HTERT RPE-1 (cell line): Measurements from ENCODE around the gene ELMOD2.
"Not testable (repeated sequence)": the region's sequence is repeated elsewhere in the genome, so short reads cannot be mapped to it uniquely, and the experiment has no call there.

Source experiments
- in situ Hi-C: fragments of 300-500 bp; cut with MboI; formaldehyde crosslinking; loops from 4 replicates; pipeline ENCODE4 v1.14.3; 2020; ENCODE audit warnings: low sequenced_read_pairs

ELMOD2 gene, protein sequence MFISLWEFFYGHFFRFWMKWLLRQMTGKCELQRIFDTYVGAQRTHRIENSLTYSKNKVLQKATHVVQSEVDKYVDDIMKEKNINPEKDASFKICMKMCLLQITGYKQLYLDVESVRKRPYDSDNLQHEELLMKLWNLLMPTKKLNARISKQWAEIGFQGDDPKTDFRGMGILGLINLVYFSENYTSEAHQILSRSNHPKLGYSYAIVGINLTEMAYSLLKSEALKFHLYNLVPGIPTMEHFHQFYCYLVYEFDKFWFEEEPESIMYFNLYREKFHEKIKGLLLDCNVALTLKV

DNA sequence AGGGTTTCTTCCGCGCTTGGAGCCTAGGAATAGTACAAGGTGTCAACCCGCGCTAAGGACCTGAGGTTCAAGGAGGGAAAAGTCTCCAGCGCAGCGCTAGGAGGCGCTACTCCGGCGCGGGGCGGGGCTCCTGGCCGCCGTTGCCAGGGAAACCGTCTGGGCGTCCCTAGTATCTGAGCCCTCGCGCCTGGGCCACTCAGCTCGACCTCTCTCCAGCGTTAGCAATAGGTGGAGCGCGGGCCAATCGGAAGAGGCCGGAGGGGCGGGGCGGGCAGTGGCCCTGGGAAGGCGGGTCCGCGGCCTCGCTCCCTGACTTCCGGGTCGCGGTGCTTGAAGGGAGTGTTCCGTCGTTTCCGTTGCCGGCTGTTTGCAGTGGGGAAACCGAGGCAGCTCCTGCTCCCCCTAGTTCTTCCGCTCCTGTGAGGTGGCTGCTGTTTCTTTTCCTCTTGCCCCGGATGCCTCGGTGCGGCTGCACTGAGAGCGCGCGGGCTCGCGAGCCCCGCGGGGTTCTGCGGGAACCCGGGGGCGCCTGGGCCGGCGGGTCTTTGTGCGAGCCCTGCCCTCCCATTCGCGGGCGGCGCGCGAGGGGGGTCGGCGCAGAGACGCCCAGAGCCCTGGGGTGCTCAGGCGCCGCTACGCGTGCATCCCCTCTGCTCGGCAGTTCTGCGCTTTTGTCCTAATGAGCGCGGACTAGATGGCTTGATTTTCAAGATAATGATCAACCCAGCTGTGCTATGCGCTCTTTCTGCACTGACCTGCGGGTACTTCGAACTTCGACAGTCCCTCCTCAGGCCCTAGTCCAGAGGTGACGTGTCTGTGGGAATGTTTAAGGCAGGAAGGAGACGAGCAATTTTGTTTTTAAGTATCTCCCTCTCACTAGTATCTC, at the start of gene ELMOD2:
Gene ELMOD2, plus strand, starts transcription at position 312 of the 886 bp plus-strand sequence. CDS start 1,261 bp downstream, outside the sequence.
- in situ Hi-C loops, result no loop called here

DNA sequence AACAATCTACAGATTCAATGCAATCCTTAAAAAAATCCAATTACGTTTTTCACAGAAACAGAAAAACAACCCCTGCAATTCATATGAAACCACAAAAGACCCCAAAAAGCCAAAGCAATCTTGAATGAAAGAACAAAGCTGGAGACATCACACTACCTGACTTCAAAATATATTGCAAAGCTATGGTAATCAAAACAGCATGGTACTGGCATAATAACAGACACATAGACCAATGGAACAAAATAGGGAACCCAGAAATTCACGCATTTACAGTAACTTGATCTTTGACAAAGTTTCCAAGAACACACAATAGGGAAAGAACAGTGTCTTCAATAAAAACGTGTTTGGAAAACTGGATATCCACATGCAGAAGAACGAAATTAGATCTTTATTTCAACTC, 40.5 kb upstream of the ELMOD2 start:
- in situ Hi-C loops, result no loop called here

DNA sequence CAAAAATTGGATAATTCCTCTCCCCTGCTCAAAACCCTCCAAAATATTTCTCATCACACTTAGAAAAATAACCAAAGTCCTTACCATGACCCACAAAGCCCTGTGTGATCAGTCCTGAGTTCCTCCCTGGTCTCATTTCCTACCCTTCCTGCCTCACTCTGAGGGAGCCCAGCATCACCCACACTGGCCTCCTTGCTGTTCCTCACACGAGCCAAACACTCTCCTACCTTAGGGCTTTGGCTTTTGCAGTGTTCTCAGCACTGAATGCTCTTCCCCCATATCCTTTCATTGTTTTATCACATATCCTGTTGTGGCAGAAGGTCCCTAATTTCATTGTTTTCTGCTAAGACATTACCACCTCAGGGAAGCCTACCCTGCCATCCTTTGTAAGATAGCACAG, 38.0 kb upstream of the ELMOD2 start:
- in situ Hi-C loops, result no loop called here

DNA sequence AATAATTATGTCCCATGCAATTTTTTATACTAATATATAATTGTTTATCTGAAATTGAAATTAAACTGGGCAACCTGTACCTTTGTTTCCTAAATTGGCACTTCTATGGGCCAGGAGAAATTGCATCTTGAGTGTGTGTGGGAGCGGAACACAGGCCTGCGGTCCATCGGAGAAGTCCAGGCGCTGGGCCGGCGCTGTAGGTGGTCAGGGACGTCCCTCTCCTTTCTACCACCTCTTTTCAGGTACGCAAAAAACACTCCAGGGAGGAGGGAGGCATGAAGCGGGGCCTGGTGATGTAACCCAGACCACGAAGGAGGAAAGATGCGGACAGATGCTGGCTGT, 26.6 kb upstream of the ELMOD2 start:
- in situ Hi-C loops, result no loop called here

DNA sequence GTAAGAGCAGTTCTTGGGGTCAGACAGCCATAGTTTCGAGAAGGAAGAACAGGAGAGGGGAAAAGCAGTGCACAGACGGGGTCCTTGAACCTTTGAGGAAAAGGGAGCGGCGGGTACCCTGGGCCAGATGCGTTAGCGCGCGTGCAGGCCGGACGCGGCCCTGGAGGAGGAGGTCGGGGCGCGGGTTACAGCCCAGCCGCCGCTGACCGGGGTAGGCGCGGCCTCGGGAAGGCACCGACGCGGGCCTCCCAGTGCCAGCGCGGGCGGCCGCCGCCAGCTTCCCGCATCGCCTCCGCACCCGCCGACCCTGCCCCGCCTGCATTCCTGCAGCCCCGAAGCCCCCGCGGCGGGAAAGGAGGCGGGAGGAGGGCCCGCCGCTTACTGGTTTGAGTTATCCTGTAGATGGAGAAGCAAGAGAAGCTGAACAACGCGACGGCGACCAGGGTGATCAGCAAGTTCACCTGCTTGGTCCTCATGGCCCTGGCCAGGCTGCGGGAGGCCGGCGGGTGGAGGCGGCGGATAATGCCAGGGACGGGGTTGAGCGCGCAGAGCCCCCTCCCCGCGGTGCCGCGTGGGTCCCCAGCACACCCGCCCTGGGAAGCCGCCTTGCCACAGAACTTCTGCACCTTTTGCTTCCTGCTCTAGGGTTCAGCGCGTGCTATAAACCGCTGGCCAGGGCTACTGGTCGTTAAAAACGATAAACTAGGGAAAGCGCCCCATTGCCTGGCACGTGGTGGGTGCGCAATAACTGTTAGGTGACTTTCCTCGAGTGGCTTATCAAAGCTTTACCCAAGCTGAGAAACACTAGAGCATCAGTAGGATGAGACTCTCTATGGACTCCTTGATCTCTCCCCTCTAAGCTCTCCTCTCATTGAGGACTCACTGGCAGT, 26.0 kb upstream of the ELMOD2 start, which contains the start of gene MGAT4D:
Gene MGAT4D, minus strand, starts transcription at position 547 of the 890 bp plus-strand sequence. Its CDS starts 71 bp downstream, at position 476.
- in situ Hi-C loops, result no loop called here

DNA sequence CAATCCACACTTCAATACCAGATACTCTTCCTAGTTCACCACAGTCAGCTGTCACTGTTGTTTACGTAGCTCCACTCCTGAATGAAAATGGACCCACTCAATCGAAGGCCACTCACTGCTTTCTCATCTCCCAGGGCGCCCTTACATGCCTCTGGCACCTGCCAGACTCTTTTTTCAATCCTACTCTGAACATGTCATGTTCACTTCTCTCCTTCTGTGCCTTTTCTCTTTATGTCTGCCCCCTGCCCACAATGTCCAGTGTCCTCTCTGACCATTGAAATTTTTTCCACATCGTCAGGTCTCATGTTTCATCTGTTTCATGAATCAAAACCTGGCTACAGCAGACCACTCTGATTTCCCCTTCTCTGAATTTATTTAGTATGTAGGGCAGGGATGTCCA, 24.6 kb upstream of the ELMOD2 start:
- in situ Hi-C loops, result no loop called here

DNA sequence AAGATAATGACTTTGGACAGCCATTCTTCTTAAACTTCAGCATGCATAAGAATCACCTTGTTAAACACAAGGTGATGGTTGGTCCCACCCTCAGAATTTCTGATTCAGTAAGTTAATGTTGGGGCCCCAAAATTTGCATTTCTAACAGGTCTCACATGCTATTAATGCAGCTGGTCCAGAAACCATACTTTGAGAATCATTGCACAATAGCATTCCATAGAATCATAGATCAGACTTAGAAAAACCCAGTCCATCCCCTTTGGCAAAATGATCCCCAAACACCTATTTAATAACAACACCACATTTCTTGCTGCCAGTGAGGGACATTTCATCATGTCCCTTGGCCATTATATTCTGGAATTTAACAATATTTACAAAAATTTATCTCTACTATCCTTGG, 19.7 kb upstream of the ELMOD2 start:
- in situ Hi-C loops, result no loop called here

DNA sequence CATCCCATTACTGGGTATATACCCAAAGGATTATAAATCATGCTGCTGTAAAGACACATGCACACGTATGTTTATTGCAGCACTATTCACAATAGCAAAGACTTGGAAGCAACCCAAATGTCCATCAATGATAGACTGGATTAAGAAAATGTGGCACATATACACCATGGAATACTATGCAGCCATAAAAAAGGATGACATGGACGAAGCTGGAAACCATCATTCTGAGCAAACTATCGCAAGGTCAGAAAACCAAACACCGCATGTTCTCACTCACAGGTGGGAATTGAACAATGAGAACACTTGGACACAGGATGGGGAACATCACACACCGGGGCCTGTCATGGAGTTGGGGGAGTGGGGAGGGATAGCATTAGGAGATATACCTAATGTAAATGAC, 10.2 kb upstream of the ELMOD2 start:
- in situ Hi-C loops, result not testable (repeated sequence)

DNA sequence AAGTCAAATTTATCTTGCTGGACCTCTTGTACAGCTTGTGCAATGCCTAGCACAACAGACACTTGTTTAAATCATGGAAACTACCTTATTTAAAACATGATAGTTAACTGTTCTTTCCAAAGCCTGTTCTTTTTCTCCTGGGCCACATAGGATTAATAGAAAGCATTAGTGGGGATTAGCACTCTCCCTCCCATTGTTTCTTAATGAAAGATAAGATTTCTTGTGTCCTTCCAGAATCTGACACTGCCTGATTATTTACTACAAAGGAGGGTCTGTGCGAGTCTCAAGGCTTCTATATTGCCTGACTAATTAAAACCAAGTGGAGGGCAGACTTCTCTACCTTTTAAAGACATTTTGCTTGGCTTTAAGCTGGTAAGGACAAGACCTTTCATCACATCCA, 8.5 kb upstream of the ELMOD2 start:
- in situ Hi-C loops, result no loop called here

DNA sequence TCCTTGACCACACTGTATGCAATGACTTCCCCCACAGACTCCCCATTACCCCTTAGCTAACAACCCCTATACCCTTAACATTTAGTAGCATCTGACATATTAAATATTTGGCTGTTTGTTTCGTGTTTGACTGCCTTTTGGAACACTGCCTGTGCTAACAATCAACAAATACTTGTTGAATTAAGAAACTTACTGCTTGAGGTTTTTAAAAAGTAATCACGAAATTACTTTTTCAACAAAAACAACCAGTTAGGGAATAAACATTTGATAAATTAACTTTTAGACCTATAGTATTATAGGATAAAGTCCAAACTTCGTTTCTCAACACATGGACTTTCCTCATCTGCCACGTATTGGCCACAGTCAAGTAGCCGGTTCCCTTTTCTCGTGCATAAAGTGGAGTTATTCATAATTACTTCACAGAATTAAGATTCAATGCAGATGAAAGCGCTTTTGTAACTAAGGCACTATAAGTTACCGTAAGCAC, 555 bp upstream of the ELMOD2 start:
- in situ Hi-C loops, result no loop called here

DNA sequence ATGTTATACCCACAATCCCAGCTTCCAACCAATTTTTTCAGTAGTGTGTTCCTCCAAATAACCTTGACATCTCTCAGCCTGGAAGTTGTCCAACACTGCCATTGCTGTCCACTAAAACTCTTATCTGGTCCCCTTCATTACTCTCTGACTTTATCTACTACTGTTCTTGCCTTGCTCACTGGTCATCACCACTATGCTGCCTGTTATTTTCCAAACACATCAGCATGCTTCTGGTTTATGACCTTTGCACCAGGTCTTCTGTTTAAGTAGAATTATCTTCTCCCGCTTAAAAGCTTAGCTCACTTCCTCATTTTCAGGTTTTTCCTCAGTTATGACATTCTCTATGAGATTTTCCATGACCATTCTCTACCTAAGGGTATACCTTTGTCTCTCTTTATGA, 5.5 kb downstream of the ELMOD2 start:
- in situ Hi-C loops, result no loop called here

DNA sequence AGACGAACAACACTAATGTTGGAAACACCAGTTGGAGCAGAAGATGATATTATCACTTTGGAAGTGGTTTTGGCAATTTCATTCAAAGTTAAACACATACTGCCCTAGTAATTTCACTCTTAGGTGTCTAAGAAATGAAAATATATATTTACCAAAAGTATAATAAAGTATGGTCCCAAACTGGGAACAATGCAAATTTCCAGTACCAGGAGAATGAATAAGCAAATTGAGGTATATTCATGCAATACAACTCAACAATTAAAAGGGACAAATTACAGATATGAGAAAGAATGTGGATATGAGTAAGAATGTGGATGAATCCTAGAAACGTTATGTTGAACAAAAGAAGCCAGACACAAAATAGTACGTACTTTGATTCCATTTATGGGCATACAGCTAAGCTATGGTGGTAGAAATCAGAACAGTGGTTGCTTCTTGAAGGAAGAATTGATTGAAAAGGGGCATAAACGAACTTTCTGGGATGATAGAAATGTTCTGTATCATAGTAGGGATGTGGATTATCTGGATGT, 10.0 kb downstream of the ELMOD2 start:
- in situ Hi-C loops, result no loop called here

DNA sequence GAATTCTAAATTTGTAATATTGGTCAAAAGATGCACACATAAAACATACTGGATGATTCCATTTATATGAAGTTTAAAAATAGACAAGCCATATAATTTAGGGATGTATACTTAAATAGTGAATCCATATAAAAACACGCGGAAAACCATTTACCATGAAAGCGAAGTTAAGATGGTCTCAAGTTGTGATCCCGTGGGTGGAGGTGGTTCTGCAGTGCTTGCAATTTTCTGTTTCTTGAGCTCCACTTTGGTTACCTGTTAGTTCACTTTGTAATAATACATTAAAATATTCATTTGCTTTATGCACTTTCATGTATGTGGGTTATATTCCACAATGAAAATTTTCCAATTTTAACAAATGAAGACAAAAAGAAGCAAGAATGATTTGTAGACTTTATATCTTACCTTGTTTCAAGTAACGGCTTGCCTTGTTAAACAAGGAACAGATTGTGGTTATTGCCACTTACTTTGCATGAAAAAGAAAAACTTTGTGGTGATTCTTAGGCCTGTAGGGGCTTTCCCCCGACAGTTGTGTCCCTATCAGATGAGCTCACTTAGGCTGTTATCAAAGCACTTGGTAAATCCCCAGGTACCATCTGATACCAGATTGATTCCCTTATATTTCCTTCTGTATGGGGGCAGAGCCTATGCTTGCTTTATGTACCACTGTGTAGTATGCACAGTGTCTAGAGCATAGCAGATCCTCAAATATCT, 32.6 kb downstream of the ELMOD2 start:
- in situ Hi-C loops, result no loop called here

DNA sequence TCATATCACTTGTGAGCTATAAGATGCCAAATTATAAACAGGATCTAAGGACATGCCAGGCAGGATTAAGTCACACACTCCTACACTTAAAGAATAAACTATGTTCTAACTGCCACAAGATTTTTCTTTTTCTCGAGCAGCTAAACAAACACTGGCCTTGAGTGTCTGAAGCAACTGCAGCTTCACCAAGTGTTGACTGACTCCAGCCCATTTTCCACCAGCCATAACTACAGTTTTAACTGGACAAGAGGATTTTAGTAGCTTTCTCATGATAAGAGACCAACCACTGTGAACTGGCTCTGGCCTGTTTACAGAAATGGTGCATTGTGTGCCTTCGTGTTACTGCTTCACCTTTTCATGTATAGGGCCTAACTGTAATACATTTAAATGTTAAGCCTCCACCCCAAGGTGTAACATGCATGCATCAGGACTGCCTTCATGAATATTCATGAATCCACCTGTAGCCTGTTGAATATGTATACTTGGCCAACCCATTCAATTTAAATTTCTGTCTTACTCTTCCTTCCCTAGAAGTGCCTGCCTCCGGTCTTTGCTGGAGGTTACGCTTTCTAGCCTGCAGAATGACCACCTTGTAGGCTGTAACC, 34.0 kb downstream of the ELMOD2 start:
- in situ Hi-C loops, result no loop called here

DNA sequence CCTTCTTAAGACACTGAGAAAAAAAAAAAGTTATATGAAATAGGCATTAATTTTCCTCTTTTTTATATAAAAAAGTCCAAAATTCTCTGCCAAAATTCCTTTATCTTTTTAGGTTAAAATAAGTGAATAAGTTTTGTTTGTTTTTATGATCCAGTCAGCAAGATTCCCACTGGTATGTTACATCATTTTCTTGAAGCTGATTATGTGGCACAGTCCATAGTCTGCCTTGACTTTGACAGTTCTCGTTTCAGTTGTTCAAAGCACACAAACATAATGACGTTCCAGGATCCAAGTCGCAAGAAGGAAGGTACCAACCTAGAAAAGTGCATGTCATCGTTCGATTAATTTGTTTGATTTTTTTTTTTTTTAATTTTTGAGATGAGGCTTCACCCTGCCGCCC, 35.7 kb downstream of the ELMOD2 start:
- in situ Hi-C loops, result no loop called here

DNA sequence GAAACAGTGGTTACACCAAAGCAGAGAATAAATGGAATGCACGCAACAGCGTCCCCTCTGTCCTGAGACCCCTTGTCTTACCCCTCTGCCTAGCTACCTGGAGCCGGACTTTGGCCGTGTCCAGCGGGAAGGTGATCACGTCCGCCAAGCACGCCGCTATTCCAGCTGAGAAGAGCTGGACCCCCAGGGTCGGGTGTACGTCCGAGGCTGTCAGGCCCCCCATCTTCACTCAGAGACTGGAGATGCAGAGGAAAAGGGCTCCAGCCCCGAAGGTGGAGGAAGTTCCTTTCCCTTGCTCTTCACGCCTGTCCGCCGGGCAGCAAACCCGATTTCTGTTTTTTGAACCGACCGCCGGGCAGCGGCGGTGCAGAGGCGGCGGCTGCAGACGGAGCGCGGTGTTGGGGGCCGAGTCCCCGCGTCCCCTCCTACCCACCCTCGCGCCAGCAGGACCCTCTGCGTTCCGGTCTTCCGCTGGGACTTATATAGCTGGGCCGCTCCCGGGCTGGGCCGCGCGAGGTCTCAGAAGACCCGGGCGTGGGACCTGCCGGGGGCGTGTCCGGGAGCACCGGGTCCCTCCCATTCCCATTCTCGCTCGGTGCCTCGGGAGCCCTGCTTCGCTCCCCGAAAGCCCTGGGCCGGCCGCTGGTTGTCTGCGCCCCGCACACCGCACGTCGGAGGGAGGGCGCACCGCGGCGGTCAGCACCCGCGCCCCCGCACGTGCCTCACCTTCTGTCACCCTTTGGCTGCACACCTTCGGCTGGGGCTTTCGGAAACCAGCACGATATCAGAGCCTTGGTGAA, 44.7 kb downstream of the ELMOD2 start, which contains the start of gene UCP1:
Gene UCP1, minus strand, starts transcription at position 455 of the 800 bp plus-strand sequence. Its CDS starts 232 bp downstream, at position 223.
- in situ Hi-C loops, result no loop called here

DNA sequence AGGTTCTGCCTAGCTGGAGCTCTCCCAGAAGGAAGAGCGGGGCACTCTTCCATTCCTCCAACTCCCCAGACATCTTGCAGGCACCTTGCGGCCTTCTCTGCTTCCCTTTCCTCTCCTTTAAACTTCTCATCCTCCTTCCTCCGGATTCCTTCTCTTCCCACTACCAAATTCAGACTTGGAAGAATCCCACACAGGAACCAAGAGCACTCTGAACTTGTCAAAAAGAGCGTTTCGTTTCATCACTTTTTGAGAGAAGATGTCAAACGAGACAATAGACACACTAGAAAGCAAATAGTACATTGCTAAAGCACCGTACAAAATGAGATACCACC, 45.3 kb downstream of the ELMOD2 start:
- in situ Hi-C loops, result no loop called here

DNA sequence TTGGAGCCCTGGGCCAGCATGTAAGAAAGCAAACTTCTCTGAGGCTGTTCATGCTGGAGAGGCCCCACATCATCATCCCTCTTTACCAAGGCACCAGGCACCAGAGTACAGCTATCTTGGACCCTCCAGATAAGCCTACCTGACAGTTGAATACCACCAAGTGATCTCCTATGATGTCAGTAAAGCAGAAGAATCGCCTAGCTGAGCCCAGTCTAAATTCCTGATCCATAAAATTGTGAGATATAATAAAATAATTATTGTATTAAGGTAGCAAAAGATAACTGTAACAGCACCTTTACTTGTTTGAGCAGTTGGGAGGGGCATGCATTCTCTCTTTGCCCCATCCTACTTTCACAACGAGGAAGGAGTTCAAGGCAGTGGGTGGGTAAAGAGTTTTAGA, 47.7 kb downstream of the ELMOD2 start:
- in situ Hi-C loops, result no loop called here

DNA sequence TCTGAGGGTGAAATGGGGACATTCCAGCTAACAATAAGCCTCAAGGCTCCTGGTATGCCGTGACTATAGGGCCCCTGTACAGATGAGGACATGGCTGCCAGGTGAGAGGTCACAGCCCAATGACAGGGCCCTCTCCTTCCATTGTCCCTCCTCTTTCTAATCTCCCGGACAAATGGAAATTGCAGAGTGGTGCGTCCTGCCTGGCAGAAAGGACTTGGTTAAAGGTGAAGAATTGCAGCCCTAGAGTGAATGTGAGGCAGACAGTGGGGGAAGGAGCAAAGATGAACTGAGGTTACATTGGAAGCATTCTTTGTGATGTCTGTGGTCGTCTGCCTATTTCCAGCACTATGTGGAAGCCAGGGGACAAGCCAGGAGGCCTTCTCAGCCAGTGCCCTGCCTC, 51.5 kb downstream of the ELMOD2 start:
- in situ Hi-C loops, result no loop called here
